GM19438 (cell line): ENCODE measurements around the gene MN1.

ENCODE experiments used
- ATAC-seq: cut with Tn5 transposase; IDR thresholded peaks from one replicate; pipeline ENCODE4 v1.9.1; 2021; ENCODE audit warnings: low read depth; ENCODE audit not compliant: unreplicated experiment

MN1 gene

GRCh38 chr22:27827604-27828587 is 26.3 kb upstream of the MN1 start:
- no peak for ATAC-seq

GRCh38 chr22:27825174-27825573 is 23.6 kb upstream of the MN1 start:
- no peak for ATAC-seq

GRCh38 chr22:27823221-27823620 is 21.7 kb upstream of the MN1 start:
- ATAC-seq = no peak

- ATAC-seq = no peak
Observed at GRCh38 chr22:27820896-27821866, 19.6 kb upstream of the MN1 start.

GRCh38 chr22:27816552-27816951 is 15.0 kb upstream of the MN1 start:
- ATAC-seq = no peak

- no peak for ATAC-seq
Observed at GRCh38 chr22:27815826-27816530, 14.4 kb upstream of the MN1 start.

- no peak for ATAC-seq
Observed at GRCh38 chr22:27814993-27815392, 13.4 kb upstream of the MN1 start.

- ATAC-seq = no peak
Observed at GRCh38 chr22:27811778-27812177, 10.2 kb upstream of the MN1 start.

- ATAC-seq = no peak
Observed at GRCh38 chr22:27810609-27811151, 9.1 kb upstream of the MN1 start.

- ATAC-seq = no peak
Observed at GRCh38 chr22:27809700-27810608, 8.4 kb upstream of the MN1 start.

- no peak for ATAC-seq
Observed at GRCh38 chr22:27809226-27809603, 7.7 kb upstream of the MN1 start.

- no peak for ATAC-seq
Observed at GRCh38 chr22:27808451-27809225, 7.1 kb upstream of the MN1 start.

GRCh38 chr22:27805841-27806240 is 4.3 kb upstream of the MN1 start:
- ATAC-seq = no peak

- ATAC-seq = no peak
Observed at GRCh38 chr22:27804470-27805297, 3.1 kb upstream of the MN1 start.

- no peak for ATAC-seq
Observed at GRCh38 chr22:27803841-27804415, 2.4 kb upstream of the MN1 start.

- ATAC-seq = no peak
Observed at GRCh38 chr22:27802346-27803073, 954 bp upstream of the MN1 start.

GRCh38 chr22:27801202-27801615 is 347 bp downstream of the MN1 start:
- no peak for ATAC-seq
